ENCODE data around the gene BRIP1.

GRCh38 chr17:61775364-61775763, 88.0 kb downstream of the BRIP1 start:
- no peak for TF ChIP-seq PBX3 (CRISPR knock-in tag; IDR thresholded peaks at IDR 0.05)
- TF ChIP-seq ZNF670 (tag by site-specific recombination; IDR thresholded peaks at IDR 0.05; ENCODE audit: low read depth) = no peak
- TF ChIP-seq ZNF639 (tag by site-specific recombination; IDR thresholded peaks at IDR 0.05) = no peak
- no peak for TF ChIP-seq REST (tag by site-specific recombination; IDR thresholded peaks at IDR 0.05)
- TF ChIP-seq CTCF (tag by site-specific recombination; IDR thresholded peaks at IDR 0.05) = no peak
- no peak for TF ChIP-seq ZNF350 (tag by site-specific recombination; IDR thresholded peaks at IDR 0.05)
- TF ChIP-seq ZBTB11 (tag by site-specific recombination; conservative IDR thresholded peaks at IDR 0.05; ENCODE audit: low read depth) = no peak
- no peak for TF ChIP-seq REPIN1 (tag by site-specific recombination; IDR thresholded peaks at IDR 0.05; ENCODE audit: low read depth)
- TF ChIP-seq KLF9 (tag by site-specific recombination; IDR thresholded peaks at IDR 0.05; ENCODE audit: low read depth) = no peak
- no peak for TF ChIP-seq YY1 (tag by site-specific recombination; IDR thresholded peaks at IDR 0.05)
- no peak for TF ChIP-seq KLF17 (tag by site-specific recombination; IDR thresholded peaks at IDR 0.05)
- TF ChIP-seq ZNF174 (tag by site-specific recombination; IDR thresholded peaks at IDR 0.05) = no peak
- no peak for TF ChIP-seq ZBTB6 (tag by site-specific recombination; IDR thresholded peaks at IDR 0.05)
